ENCODE results near the gene TRIAP1.

DNA sequence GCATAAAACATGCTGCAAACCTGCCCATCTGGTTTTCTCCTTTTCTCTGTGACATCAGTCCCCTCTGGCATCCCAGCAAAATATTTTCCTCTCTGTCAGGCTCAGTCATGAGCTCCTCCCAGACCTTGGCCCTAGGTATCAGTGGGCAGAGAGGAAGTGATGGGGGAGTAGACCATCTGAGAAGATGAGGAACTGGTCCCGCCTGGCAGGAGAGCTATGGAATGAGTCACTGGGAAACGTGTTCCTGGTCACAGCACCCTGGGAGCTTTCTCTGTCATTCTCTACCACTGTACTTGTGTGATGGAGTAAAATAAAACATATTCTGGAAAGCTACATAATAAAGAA is 28.4 kb upstream of the TRIAP1 start:
- no peak for TF ChIP-seq BHLHE40 (IDR thresholded peaks at IDR 0.05; ENCODE audit: borderline replicate concordance)
- no peak for TF ChIP-seq SP1 (IDR thresholded peaks at IDR 0.05)
- no peak for TF ChIP-seq TARDBP (IDR thresholded peaks at IDR 0.05)
- TF ChIP-seq FOXM1 (IDR thresholded peaks at IDR 0.05; ENCODE audit: borderline replicate concordance): no peak
- no peak for TF ChIP-seq ARNT (IDR thresholded peaks at IDR 0.05)
- TF ChIP-seq ELF4 (IDR thresholded peaks at IDR 0.05): no peak
- TF ChIP-seq, protein P1, sequence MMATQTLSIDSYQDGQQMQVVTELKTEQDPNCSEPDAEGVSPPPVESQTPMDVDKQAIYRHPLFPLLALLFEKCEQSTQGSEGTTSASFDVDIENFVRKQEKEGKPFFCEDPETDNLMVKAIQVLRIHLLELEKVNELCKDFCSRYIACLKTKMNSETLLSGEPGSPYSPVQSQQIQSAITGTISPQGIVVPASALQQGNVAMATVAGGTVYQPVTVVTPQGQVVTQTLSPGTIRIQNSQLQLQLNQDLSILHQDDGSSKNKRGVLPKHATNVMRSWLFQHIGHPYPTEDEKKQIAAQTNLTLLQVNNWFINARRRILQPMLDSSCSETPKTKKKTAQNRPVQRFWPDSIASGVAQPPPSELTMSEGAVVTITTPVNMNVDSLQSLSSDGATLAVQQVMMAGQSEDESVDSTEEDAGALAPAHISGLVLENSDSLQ (IDR thresholded peaks at IDR 0.05): no peak
- no peak for TF ChIP-seq LEF1 (IDR thresholded peaks at IDR 0.05; ENCODE audit: borderline replicate concordance)
